ENCODE results near the gene MRPL42. TPM values are rescaled to one million over a fixed set of nuclear protein-coding genes. Genes with fewer than 3 reads are reported as not detected.

The MRPL42 gene
- total and polyA plus RNA-seq, 11 donors, result 23.0 to 53.0 (median 46.2) TPM

DNA sequence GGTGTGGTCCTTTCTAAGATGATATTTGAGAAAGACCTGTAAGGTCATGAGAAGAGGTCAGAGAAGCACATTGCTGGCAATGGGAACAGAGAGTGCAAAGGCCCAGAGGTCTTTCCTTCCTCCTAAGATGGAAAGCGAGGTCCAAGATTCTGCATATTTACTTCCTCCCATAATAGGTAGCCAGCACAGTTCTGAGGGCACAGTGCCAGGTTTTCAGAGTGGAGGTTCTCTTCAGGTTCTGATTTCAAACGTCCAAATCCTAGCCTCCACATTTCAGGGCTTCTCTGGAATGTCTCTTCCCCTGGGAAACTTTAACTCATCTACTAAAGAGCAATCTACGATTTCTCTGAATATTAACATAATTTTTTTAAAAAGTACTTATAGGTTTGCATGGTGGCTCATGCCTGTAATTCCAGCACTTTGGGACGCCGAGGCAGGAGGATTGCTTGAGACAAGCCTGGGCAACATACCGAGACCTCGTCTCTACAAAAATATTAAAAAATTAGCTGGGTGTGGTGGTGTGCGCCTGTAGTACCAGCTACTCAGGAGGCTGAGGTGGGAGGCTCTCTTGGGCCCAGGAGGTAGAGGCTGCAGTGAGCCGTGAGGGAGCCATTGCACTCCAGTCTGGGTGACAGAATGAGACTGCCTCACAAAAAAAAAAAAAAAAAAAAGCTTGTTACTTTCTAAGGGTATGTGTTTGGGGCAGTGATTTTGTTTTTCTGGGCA is 526 bp upstream of the MRPL42 start:
- ATAC-seq (peak in 3 of 4 donors; percentile 23 to 31 (median 28)), DNase-seq (no peak)
- Histone ChIP-seq H3K9me3 (no peaks in the 10 kb centered on the region), H3K4me1 (peaks cover 0 to 33% (median 23%) of the 10 kb centered on the region in 12 donors), H3K36me3 (peaks cover 0 to 24% (median 11%) of the 10 kb centered on the region in 9 donors), H3K4me3 (peak overlapping the region in 9 of 12 donors; percentile 62 to 93 (median 84)), H3K27ac (peak overlapping the region in 8 of 12 donors; percentile 84 to 96 (median 90)), H3K27me3 (no peaks in the 10 kb centered on the region)
- intact Hi-C loops (cut with DNase I), result loop anchor here in 1 of 10 donors (1.0 kb wide), 1 partner anchor 24 kb away; no protein-coding TSS in a partner anchor
- 89 to 94% (median 91%) methylated on average over 9 of the region's 9 CpGs for WGBS, 4 donors
- TF ChIP-seq POLR2A (IDR thresholded peaks at IDR 0.05), result no peak
- TF ChIP-seq, protein P1, sequence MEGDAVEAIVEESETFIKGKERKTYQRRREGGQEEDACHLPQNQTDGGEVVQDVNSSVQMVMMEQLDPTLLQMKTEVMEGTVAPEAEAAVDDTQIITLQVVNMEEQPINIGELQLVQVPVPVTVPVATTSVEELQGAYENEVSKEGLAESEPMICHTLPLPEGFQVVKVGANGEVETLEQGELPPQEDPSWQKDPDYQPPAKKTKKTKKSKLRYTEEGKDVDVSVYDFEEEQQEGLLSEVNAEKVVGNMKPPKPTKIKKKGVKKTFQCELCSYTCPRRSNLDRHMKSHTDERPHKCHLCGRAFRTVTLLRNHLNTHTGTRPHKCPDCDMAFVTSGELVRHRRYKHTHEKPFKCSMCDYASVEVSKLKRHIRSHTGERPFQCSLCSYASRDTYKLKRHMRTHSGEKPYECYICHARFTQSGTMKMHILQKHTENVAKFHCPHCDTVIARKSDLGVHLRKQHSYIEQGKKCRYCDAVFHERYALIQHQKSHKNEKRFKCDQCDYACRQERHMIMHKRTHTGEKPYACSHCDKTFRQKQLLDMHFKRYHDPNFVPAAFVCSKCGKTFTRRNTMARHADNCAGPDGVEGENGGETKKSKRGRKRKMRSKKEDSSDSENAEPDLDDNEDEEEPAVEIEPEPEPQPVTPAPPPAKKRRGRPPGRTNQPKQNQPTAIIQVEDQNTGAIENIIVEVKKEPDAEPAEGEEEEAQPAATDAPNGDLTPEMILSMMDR (IDR thresholded peaks at IDR 0.05), result no peak

DNA sequence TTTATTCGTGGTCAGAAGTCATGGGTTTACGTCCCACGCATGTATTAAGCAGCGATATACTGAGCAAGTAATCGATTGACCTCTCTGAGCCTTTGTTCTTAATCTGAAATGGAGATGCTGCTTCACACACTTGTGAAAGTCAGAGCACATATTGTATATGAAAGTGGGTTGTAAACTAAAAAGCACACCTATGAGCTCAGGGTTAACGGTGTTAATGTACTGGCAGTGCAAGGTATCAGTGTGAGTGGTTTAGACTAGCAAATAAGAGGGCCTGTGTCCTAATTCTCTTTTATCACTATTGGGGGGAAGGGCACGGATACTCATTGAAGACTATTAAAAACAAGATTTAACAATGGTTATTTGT is 676 bp downstream of the MRPL42 start:
- peak in 1 of 4 donors; percentile 3 for ATAC-seq
- intact Hi-C loops (cut with DNase I), result no loop called here
- H3K9me3 ChIP-seq, result no peaks in the 10 kb centered on the region
- WGBS, 4 donors, result 5 to 8% (median 6%) methylated on average over 7 of the region's 7 CpGs
- peaks cover 0 to 35% (median 11%) of the 10 kb centered on the region in 9 donors for H3K36me3 ChIP-seq
- peak overlapping the region; percentile 75 to 96 (median 90) for H3K27ac ChIP-seq
- H3K27me3 ChIP-seq, result no peaks in the 10 kb centered on the region
- H3K4me1 ChIP-seq, result peaks cover 0 to 33% (median 23%) of the 10 kb centered on the region in 12 donors
- no peak for DNase-seq
- peak overlapping the region; percentile 58 to 93 (median 80) for H3K4me3 ChIP-seq
- TF ChIP-seq, protein P1 (IDR thresholded peaks at IDR 0.05), result no peak
- no peak for TF ChIP-seq POLR2A (IDR thresholded peaks at IDR 0.05)

DNA sequence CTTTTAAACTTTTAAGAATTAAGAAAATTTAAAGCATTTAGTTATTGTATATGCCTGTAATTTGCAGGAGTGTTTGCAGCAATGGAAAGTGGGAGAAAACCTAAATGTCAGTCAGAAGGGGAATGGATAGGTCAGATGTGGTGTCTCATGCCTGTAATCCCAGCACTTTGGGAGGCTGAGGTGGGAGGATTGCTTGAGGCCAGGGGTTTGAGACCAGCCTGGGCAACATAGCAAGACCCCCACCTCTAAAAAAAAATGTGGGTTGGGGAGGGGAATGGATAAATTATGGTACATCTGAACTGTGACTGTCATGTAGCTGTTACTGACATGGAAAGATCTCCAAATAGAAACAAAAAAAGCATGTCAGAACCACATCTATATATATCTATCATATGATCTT is 2.1 kb downstream of the MRPL42 start:
- H3K36me3 ChIP-seq, result peaks cover 0 to 49% (median 25%) of the 10 kb centered on the region in 9 donors
- no peak for DNase-seq

DNA sequence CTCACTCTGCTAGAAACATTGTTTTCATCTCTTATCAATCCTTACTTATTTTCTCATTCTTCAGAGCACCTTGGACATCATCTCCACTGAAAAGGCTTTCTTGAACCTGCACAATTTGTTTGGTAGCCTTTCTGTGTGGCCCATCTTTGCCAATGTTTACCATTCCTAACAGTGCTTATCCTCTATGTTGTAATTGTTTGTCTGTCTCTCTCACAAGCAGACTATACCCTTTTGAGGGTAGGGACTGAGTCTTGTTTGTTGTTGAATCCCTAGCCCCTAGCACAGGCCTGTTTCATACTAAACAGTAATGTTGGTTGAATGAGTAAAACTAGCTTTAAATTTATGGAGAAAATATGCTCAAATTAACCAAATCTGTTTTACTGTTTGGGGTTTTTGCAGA is 9.2 kb downstream of the MRPL42 start:
- ATAC-seq (no peak), DNase-seq (no peak)
- no peaks in the 10 kb centered on the region for H3K4me1 ChIP-seq
- TF ChIP-seq POLR2A (IDR thresholded peaks at IDR 0.05), result no peak
- TF ChIP-seq, protein P1 (IDR thresholded peaks at IDR 0.05), result no peak
- no peaks in the 10 kb centered on the region for H3K9me3 ChIP-seq
- H3K4me3 ChIP-seq, result no peak overlapping the region
- H3K27ac ChIP-seq, result no peak overlapping the region
- peaks cover 3 to 99% (median 82%) of the 10 kb centered on the region in 9 donors for H3K36me3 ChIP-seq
- intact Hi-C loops (cut with DNase I), result no loop called here
- no peaks in the 10 kb centered on the region for H3K27me3 ChIP-seq

More for the DNA sequence above, 2.1 kb downstream of the MRPL42 start:
- Histone ChIP-seq H3K4me3 (no peak overlapping the region), H3K4me1 (peaks cover 0 to 33% (median 23%) of the 10 kb centered on the region in 12 donors), H3K27ac (no peak overlapping the region), H3K27me3 (no peaks in the 10 kb centered on the region), H3K9me3 (no peaks in the 10 kb centered on the region)
- no peak for ATAC-seq
- no peak for TF ChIP-seq POLR2A (IDR thresholded peaks at IDR 0.05)
- TF ChIP-seq, protein P1 (IDR thresholded peaks at IDR 0.05), result no peak
- intact Hi-C loops (cut with DNase I), result no loop called here

Measured in heart left ventricle (tissue), 16 donors.